Skin epidermis (tissue), 12 donors: ENCODE data around the gene ZC3H12C.
"Not testable (repeated sequence)": the region's sequence is repeated elsewhere in the genome, so short reads cannot be mapped to it uniquely, and the experiment has no call there.

Source experiments
- H3K27ac ChIP-seq, 21 experiments: fragments of 200-600 bp; sonication (generic) in 11 of 21; one replicate each; pipeline ENCODE4 v1.5.0; 2020; ENCODE audit warnings: mild to moderate bottlenecking in 3 of 21, inconsistent platforms in 2 of 21, moderate library complexity in 2 of 21
- H3K4me3 ChIP-seq, 7 experiments: fragments of 200-600 bp; sonication (generic) in 2 of 7; one replicate each; pipeline ENCODE4 v1.5.0; 2020; ENCODE audit warnings: inconsistent platforms in 2 of 7, mild to moderate bottlenecking in 2 of 7, moderate library complexity in 1 of 7

The ZC3H12C gene

DNA sequence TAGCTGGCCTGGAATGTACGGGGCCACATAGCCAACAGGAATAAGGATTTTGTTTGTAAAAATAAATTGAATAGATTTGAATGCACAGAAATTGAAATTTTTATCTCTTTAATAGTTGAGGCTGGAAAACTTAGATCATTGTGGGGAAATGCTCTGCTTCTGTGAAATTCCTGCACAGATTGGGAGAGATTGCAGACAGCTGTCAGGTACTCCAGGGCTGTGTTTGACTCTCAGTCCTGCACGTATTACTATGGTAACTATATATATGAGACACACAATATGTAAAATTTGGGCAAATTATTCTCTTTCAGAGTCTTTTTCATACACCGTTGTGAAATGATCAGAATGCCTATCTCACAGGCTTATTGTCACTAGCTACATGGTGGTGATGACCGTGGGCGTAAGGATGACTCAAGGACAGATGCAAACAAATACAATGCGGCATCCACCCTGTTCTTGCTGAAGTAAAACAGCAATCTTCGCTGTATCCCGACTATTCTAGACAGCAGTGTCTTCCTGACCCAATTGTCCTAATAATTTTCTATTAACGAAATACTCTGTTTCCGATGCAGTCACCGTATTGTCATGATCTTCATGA is 79.4 kb downstream of the ZC3H12C start:
- H3K27ac ChIP-seq, result no peak overlapping the region

DNA sequence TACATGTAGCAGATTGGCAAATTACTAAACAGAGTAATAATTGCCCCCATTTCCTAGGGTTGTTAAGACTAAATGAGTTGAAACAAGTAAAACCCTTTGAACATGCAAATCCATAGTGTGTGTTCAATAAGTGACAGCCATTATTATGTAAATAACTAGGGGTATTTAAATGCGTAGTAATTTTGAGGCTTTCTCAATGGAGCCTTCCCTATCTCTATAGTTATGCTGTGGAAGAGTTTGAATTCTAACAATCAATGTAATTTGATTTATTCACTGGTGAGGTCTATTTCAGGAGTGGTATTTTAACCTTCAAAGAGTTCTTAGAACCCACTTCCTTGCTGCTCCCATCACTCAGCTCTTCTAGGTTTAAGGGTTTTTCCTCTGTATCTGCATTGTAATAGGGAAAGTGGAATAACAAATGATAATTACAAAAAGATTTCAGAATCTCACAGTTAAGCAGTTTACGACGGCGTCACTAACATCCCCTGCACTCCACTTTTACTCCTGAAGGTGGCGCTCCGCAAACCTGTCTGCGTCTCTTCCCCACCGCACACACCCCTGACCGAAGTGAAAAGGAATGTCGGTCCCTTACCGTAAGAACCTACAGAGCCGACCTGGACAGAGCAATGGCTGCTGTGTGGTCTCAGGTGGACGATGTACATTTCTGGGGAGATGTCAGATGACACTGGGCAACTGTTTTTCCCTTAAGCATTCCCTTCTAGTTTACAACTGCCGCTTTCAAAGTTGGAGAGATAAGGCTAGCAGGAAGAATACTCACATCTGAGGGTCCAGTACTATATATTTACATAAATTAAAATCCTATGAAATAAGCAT is 80.8 kb downstream of the ZC3H12C start:
- no peak overlapping the region for H3K4me3 ChIP-seq
- no peak overlapping the region for H3K27ac ChIP-seq

More for the DNA sequence above, 79.4 kb downstream of the ZC3H12C start:
- H3K4me3 ChIP-seq, result no peak overlapping the region

DNA sequence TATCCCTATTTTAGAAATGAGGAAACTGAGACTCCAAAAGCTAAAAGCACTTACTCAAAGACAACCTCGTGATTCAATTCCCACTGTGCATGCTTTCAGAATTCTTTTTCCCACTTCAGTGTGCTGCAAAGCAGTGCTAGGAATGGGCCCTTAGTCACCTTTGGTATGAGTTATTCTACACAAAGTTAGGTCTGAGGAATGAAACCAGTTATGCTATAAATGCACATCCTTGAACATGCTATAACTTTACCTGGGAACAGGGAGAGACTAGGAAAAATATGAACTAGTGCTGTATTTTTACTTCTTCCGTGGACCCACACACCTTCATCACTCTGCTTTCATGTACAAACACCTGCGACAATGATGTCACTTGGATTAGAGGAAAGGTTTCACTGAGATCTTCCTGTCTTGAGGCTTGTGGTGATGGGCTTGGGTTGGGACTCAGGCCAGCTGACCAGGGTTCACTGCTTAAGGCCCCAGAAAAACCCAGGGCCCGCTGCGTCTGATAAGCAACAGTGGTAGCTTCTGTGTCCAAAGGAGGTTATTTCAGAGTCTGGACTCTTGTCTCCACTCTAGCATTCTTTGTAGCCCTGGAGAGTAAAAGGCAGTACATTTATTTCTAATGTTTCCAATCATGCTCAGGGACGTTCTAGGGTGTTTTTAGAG is 81.6 kb downstream of the ZC3H12C start:
- no peak overlapping the region for H3K27ac ChIP-seq
- H3K4me3 ChIP-seq, result no peak overlapping the region

DNA sequence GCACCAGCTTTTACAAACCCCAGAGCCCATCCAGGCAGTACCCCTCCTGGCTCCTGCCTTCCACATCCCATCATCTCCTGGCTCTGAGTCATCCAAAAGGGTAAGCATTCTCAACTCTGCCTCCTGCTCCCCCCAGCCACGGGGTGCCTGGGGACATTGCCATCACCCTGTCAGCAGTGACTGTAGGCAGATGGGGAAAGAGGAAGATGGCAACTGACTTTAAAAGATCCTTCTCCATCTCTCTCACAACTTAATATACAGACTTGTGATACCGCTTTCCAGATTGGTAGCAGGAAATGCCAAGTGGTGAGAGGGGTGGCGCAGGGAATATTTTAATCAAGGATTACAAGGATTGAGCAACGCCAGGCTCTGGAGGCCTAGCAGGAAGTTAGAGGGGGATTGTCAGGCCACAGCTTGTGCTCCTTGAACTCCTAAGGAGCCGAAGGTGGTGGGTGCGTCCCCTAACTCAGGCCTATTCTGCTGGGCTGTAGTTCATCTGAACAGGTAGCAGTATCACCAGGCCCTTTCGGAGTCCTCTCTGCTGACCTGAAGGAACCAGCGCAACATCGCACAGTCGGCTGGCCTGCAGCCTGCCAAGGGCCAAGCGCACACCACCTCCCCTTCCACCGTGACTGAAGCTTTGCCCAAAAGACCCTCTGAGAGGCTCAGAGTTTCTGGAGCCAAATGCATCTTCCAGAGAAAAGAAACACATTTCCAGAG is 83.3 kb downstream of the ZC3H12C start:
- Histone ChIP-seq H3K4me3 (no peak overlapping the region), H3K27ac (no peak overlapping the region)

DNA sequence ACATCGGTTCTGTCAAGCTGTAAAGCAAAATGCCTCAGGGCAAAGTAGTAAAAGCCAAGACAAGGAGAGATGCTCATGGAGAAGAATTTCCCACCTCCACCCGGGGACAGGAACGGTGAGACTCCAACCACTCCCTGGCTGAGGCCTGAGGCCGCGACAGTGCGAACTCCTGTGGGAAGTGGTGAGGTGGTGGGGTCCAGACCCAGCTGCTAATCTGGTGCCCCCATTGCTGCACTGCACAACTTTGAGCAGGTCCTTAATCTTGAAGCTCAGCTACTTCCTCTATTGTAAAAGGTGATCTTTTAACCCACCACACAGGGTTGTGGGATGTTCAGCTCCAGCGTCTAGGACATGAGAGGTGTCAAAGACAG is 83.9 kb downstream of the ZC3H12C start:
- Histone ChIP-seq H3K4me3 (no peak overlapping the region), H3K27ac (no peak overlapping the region)

DNA sequence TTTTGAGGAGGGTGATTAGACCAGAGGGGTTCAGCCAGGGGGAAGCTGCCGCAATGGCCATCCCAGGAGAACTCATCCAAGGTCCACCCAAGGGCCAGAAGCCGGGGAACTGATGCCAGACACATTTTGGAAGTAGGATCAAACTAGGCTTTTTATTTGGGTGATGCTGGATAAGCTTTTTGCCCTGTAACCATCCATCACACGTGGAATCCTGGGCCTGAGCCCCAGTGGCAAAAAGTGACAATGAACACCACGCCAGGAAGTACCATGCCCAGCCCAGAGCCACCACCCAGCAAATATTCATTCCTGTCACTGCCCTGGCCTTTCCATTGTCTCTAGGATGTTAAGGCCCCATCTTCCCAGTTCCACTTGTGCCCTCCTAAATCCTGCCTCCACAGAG is 85.9 kb downstream of the ZC3H12C start:
- Histone ChIP-seq H3K27ac (no peak overlapping the region), H3K4me3 (no peak overlapping the region)

DNA sequence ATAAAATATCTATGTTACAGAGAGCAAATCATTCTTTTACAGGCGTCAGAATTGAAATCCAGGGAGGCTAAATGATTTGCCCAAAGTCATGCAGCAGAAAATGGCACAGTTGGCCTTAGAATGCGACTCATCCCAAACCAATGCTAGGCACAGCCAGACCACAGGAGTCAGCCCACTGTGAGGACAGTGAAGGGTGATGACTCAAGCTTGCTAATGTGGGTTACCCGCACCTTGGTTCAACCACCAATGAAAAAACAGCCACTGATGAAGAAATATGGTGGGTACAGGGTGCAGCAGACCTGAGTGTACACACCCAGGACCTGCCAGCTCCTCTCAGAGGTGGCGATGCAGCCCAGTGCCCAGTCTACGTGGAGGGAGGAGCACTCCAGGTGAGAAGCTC is 89.7 kb downstream of the ZC3H12C start:
- Histone ChIP-seq H3K27ac (no peak overlapping the region), H3K4me3 (no peak overlapping the region)

DNA sequence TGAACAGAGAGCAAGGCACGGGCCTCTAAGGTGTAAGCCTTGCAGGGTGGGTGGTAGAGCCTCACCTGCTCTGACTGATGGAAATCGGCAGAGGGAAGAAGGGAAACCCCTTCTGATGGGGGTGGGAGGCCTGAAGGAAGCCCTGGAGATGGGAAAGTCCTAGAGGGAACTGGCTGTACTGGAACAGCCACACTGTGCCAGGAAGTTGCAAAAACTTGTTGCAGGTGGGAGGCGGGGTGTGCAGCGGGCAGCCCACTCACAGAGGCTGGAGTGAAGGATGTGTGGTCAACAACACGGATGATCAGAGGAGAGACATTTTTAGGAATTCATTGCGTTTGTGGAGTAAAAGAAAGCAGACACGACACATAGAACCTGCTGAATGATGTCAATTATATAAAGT is 91.3 kb downstream of the ZC3H12C start:
- H3K4me3 ChIP-seq, result no peak overlapping the region
- H3K27ac ChIP-seq, result no peak overlapping the region

DNA sequence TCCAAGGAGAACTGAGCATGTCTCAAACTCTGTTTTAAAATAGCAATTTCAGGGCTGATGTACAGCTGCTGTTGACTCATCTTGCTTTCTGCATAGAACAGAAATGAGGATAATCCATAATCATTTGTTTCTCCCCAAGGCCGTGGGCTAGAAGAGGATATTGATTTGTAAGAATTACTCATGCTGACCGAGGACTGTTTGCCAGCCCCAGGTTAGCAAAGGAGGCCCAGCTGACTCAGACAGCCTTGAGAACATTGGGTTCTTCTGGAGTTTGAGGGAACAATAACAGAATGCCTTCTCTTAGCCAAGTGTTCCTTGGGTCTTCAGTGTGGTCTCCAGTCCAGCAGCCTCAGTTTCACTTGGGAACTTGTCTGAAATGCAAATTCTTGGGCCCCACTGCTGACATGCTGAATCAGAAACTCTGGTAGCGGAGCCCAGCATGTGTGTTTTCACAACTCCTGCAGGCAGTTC is 92.0 kb downstream of the ZC3H12C start:
- Histone ChIP-seq H3K4me3 (no peak overlapping the region), H3K27ac (peak overlapping the region in 1 of 21 experiments; percentile 47)

DNA sequence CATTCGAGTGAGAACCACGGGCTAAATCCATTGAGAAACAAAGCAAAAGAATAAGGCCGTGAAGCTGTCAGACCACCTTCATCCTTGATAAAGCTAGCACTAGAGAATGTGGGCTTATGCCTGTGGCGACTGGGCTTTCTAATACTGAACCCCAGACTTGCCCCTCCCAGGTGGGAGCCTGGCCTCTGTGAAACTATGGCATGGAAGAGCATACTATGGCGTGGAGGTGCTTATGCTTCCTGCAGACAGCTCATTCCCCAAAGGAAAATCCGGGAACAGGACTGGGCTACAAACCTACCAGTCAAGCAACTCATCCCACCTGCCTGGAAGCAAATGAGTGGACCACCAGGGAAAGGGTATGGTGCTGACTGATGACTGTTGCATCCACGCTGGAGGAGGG is 92.4 kb downstream of the ZC3H12C start:
- peak overlapping the region in 1 of 21 experiments; percentile 47 for H3K27ac ChIP-seq

DNA sequence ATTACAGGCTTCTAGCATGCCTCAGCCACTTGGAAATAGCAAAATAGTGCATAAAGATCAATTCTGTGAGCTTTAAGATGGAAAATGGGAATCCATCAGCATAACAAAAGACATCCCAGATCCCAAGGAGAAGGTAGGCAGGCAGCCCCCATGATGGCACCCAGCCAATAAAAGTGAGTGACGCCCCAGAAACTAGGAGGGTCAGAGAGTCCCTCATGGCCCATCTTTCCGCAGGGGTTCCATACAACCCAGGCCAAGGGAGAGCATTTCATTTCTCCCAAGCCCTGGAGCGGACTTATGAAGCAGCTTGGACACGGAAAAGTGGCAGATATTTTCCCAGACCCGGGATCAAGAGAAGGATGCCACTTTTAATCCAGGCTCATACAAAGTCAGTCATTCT is 93.3 kb downstream of the ZC3H12C start:
- H3K27ac ChIP-seq, result no peak overlapping the region

More for the DNA sequence above, 92.4 kb downstream of the ZC3H12C start:
- no peak overlapping the region for H3K4me3 ChIP-seq

DNA sequence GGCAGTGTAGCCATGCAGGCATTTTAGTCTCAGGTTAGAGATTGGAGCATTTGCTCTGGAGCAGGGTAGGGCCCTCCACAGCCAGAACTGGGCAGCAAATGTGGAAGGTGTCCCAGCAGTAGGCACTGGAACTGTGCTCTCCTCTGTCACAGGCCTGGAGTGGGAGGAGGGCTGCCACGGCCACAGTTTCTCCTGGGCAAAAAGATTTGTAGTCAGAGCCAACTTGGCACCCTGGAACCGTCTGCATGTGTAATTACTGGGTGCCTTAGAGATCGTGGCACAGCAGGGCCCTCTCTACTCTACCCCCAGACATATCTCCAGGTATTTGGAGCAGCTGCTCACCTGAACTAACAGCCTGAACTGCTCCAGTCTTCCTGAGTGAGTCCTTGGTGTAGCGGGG is 93.7 kb downstream of the ZC3H12C start:
- H3K27ac ChIP-seq, result no peak overlapping the region
- no peak overlapping the region for H3K4me3 ChIP-seq

More for the DNA sequence above, 93.3 kb downstream of the ZC3H12C start:
- no peak overlapping the region for H3K4me3 ChIP-seq

DNA sequence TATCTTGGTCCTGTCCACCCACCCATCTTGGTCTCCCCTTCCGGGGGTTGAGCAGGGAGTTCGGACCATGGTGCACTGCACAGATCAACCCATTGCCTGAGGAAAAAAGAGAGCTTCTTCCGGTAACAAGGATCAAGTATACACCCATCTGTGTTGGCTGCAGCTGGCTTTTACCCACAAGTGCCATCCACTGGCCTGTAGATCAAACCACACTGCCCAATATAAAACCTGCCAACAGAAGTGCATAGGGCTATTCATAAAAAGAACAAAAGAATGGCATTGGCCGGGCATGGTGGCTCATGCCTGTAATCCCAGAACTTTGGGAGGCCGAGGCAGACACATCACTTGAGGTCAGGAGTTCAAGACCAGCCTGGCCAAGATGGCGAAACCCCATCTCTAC is 94.5 kb downstream of the ZC3H12C start:
- Histone ChIP-seq H3K4me3 (no peak overlapping the region), H3K27ac (no peak overlapping the region)

DNA sequence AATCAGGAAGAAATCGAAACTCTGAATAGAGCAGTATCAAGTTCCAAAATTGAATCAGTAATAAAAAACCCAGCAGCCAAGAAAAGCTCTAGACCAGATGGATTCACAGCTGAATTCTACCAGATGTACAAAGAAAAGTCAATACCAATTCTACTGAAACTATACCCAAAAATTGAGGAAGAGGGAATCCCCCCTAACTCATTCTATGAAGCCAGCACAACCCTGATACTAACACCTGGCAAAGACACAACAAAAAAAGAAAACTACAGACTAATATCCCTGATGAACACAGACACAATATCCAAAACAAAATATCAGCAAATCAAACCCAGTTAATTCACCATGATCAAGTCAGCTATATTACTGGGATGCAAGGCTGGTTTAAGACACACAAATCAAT is 97.7 kb downstream of the ZC3H12C start:
- H3K27ac ChIP-seq, result no peak overlapping the region

DNA sequence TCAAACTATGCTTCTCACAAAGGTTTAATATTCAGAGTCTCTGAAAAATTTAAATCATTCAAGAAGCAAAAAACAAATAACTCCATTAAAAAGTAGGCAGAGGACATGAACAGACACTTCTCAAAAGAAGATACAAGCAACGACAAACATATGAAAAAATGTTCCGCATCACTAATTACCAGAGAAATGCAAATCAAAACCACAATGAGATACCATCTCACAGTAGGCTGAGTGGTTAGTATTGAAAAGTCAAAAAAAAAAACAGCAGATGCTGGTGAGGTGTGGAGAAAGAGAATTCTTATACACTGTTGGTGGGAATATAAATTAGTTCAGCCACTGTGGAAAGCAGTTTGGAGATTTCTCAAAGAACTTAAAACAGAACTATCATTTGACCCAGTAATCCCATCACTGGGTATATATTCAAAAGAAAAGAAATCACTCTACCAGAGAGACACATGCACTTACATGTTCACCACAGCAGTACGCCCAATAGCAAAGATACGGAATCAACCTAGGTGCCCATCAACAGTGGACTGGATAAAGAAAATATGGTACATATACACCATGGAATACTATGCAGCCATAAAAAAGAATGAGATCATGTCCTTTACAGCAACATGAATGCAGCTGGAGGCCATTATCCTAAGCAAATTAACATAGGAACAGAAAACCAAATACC is 99.6 kb downstream of the ZC3H12C start:
- not testable (repeated sequence) for H3K27ac ChIP-seq, H3K4me3 ChIP-seq

More for the DNA sequence above, 97.7 kb downstream of the ZC3H12C start:
- H3K4me3 ChIP-seq, result no peak overlapping the region

DNA sequence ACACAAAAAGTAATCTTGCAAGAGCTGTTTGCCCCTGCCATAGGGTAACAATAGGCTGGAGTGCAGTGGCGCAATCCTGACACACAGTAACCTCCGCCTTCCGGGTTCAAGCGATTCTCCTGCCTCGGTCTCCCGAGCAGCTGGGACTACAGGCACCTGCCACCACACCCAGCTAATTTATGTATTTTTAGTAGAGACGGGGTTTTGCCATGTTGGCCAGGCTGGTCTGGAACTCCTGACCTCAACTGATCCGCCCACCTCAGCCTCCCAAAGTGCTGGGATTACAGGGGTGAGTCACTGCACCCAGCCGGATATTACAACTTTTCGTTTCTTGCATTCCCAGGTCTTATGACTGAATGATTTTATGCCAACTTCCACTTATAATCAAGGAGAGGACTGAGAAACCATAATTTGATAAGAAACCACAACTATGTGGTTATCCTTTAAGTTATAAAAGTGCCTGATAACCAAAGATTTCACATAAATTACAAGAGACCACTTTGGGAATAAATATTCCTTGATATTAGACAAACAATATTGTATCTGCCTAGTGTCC is 101.1 kb downstream of the ZC3H12C start:
- not testable (repeated sequence) for H3K4me3 ChIP-seq, H3K27ac ChIP-seq

DNA sequence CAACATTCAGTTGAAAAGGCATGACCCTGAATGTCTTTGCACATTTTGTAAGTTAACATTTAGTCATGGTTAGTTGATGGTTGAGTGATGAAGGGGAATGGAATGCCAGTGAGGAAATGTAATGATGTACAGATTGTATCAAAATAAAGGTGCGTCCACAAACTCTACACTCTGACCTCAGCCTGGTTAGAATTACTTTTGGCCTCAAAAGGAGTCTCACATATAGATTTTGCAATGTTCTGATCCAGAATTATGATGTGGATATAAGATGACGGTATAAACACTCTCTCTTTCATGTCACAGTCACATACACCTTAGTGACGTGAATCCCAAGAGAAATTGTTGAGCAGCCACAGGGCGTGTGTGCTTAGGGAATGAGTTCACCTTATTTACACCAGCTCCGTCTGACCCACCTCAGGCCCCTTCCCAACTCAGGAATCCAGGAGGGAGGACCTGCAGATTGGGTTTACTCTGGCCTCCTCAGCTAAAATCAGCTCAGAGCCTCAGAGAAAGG is 103.1 kb downstream of the ZC3H12C start:
- Histone ChIP-seq H3K27ac (no peak overlapping the region), H3K4me3 (no peak overlapping the region)

DNA sequence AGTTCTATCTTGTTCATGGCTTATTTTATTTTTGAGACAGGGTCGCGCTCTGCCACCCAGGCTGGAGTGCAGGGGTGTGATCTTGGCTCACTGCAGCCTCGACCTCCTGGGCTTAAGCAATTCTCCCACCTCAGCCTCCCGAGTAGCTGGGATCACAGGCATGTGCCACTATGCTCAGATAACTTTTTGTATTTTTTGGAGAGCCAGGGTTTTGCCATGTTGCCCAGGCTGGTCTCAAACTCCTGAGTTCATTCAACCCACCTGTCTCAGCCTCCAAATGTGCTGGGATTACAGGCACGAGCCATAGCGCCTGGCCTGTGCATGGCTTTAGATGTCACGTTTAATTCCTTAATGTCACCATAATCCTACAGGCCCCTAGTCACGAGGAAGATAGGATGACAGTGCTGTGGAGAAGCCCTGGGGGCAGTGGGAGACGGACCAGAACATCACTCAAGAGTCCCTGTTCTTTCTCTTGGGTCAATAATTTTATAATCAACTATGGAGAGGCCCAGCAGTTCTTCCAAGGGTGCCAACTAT is 103.8 kb downstream of the ZC3H12C start:
- Histone ChIP-seq H3K27ac (no peak overlapping the region), H3K4me3 (no peak overlapping the region)
